GM18951 (cell line): Measurements from ENCODE around the gene COPG1.

Source experiments
- POLR2A ChIP-seq: IDR thresholded peaks from 4 replicates; pipeline ENCODE4 v1.6.1; 2011; ENCODE audit warnings: mild to moderate bottlenecking; ENCODE audit not compliant: insufficient read length, insufficient read depth; ENCODE audit errors: extremely low read depth
- in situ Hi-C: fragments of 300-500 bp; cut with MboI; formaldehyde crosslinking; loops from one replicate; pipeline ENCODE4 v1.12.0; 2022; ENCODE audit warnings: low sequenced_read_pairs, mixed read lengths, inconsistent platforms; ENCODE audit not compliant: unreplicated experiment

COPG1 gene

GRCh38 chr3:129278966-129279906 is 29.8 kb downstream of the COPG1 start:
- in situ Hi-C loops, result no loop called here
- peak; percentile 19 for TF ChIP-seq POLR2A

GRCh38 chr3:129280183-129280582 is 30.8 kb downstream of the COPG1 start:
- no peak for TF ChIP-seq POLR2A
- in situ Hi-C loops, result no loop called here

GRCh38 chr3:129281726-129282125 is 32.3 kb downstream of the COPG1 start:
- no peak for TF ChIP-seq POLR2A
- in situ Hi-C loops, result no loop called here

GRCh38 chr3:129282727-129283327 is 33.4 kb downstream of the COPG1 start:
- in situ Hi-C loops, result no loop called here
- no peak for TF ChIP-seq POLR2A

GRCh38 chr3:129286081-129286480 is 36.7 kb downstream of the COPG1 start:
- in situ Hi-C loops, result no loop called here
- TF ChIP-seq POLR2A, result no peak

GRCh38 chr3:129288446-129288845 is 39.0 kb downstream of the COPG1 start:
- in situ Hi-C loops, result no loop called here
- TF ChIP-seq POLR2A, result no peak

GRCh38 chr3:129289201-129289921 is 40.0 kb downstream of the COPG1 start:
- TF ChIP-seq POLR2A, result no peak
- in situ Hi-C loops, result no loop called here

- no peak for TF ChIP-seq POLR2A
- in situ Hi-C loops, result no loop called here
Measured at GRCh38 chr3:129291236-129291886, 42.0 kb downstream of the COPG1 start.

- in situ Hi-C loops, result no loop called here
- no peak for TF ChIP-seq POLR2A
Measured at GRCh38 chr3:129295286-129295685, 45.9 kb downstream of the COPG1 start.

GRCh38 chr3:129304146-129304961 is 54.9 kb downstream of the COPG1 start:
- in situ Hi-C loops, result no loop called here
- no peak for TF ChIP-seq POLR2A

GRCh38 chr3:129304962-129305222 is 55.5 kb downstream of the COPG1 start:
- in situ Hi-C loops, result no loop called here
- TF ChIP-seq POLR2A, result no peak

GRCh38 chr3:129305592-129306091 is 56.2 kb downstream of the COPG1 start:
- peak; percentile 50 for TF ChIP-seq POLR2A
- in situ Hi-C loops, result no loop called here
